ENCODE data around the gene GLYATL2. TPM values are rescaled to one million over a fixed set of nuclear protein-coding genes. Genes with fewer than 3 reads are reported as not detected.

The GLYATL2 gene
- total RNA-seq, 1 donor from 2014 or later: not detected

- DNase-seq (ENCODE audit: low read depth): peak; percentile 37
- Histone ChIP-seq H3K4me3 (ENCODE audit: low read depth, low read length) (no peak overlapping the region), H3K27me3 (ENCODE audit: control insufficient read depth, insufficient read depth, low read length) (no peaks in the 10 kb centered on the region), H3K36me3 (ENCODE audit: control insufficient read depth, insufficient read depth, low read length) (no peaks in the 10 kb centered on the region)
- no peak for TF ChIP-seq CTCF (IDR thresholded peaks at IDR 0.05; ENCODE audit: insufficient read depth, low read length, severe bottlenecking)
- FAIRE-seq: no peak
Observed at GRCh38 chr11:58867556-58867955, 23.1 kb upstream of the GLYATL2 start.

DNA sequence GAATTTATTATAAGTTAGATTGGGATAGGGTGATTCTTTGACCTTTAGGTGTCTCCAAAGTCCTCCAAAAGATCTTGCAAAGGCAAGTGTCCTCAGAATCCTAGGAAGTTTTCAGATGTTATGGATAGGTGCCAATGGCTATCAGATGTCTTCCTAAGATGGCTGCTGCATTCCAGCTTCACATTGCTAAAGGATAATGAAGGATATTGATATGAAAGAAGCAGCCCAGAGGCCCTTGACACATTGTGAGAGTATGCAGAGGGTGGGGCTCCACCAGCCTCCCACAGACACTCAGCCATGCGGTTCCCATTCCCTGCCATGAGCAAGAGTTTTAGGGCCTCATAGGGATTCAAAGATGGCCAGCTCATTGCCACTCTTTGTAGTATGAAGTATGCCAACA, 22.3 kb upstream of the GLYATL2 start:
- Histone ChIP-seq H3K4me3 (ENCODE audit: low read depth, low read length) (no peak overlapping the region), H3K36me3 (ENCODE audit: control insufficient read depth, insufficient read depth, low read length) (no peaks in the 10 kb centered on the region), H3K27me3 (ENCODE audit: control insufficient read depth, insufficient read depth, low read length) (no peaks in the 10 kb centered on the region)
- DNase-seq (ENCODE audit: low read depth) (peak; percentile 5), FAIRE-seq (no peak)
- no peak for TF ChIP-seq CTCF (IDR thresholded peaks at IDR 0.05; ENCODE audit: insufficient read depth, low read length, severe bottlenecking)

DNA sequence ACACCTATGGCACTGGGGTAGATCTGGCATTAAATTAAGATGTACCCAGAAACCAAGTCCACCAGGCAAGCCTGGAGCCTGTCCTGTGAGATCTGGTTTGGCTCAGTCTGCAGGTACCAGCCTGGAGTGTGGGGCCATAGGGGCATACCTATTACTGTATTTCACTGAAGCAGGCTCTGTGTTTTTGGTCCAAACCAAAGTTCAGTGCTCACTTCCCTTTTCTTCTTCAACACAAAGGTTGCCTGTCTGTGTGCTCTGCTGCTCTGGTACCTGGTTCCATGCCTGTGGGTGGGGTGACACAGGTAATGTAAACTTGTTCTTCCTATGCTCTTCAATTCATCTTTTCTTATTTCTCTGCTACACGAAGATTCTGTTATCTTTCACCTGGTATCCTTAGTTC, 19.8 kb upstream of the GLYATL2 start:
- Histone ChIP-seq H3K4me3 (ENCODE audit: low read depth, low read length) (no peak overlapping the region), H3K27me3 (ENCODE audit: control insufficient read depth, insufficient read depth, low read length) (no peaks in the 10 kb centered on the region), H3K36me3 (ENCODE audit: control insufficient read depth, insufficient read depth, low read length) (no peaks in the 10 kb centered on the region)
- TF ChIP-seq CTCF (IDR thresholded peaks at IDR 0.05; ENCODE audit: insufficient read depth, low read length, severe bottlenecking): no peak
- DNase-seq (ENCODE audit: low read depth) (no peak), FAIRE-seq (no peak)

GRCh38 chr11:58863697-58864096, 19.2 kb upstream of the GLYATL2 start:
- no peaks in the 10 kb centered on the region for H3K27me3 ChIP-seq (ENCODE audit: control insufficient read depth, insufficient read depth, low read length)
- DNase-seq (ENCODE audit: low read depth) (no peak), FAIRE-seq (no peak)
- TF ChIP-seq CTCF (IDR thresholded peaks at IDR 0.05; ENCODE audit: insufficient read depth, low read length, severe bottlenecking): no peak
- H3K4me3 ChIP-seq (ENCODE audit: low read depth, low read length): no peak overlapping the region
- H3K36me3 ChIP-seq (ENCODE audit: control insufficient read depth, insufficient read depth, low read length): no peaks in the 10 kb centered on the region

GRCh38 chr11:58861533-58861932, 17.0 kb upstream of the GLYATL2 start:
- H3K36me3 ChIP-seq (ENCODE audit: control insufficient read depth, insufficient read depth, low read length): no peaks in the 10 kb centered on the region
- H3K27me3 ChIP-seq (ENCODE audit: control insufficient read depth, insufficient read depth, low read length): no peaks in the 10 kb centered on the region
- FAIRE-seq (no peak), DNase-seq (ENCODE audit: low read depth) (no peak)
- TF ChIP-seq CTCF (IDR thresholded peaks at IDR 0.05; ENCODE audit: insufficient read depth, low read length, severe bottlenecking): no peak
- no peak overlapping the region for H3K4me3 ChIP-seq (ENCODE audit: low read depth, low read length)

DNA sequence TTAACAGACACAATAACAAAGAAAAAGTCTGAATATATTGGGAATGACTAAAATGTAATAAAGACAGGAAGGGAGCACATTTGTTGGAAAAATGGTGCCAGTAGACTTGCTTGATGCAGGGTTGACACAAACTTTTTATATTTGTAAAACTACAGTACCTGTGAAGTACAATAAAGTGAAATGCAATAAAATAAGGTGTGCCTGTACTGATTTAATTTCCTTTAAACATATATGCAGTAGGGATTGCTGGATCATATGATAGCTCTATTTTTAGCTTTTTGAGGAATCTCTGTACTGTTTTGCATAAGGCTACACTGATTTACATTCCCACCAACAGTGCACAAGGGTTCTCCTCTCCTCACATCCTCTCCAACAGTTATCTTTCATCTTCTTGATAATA, 12.3 kb upstream of the GLYATL2 start:
- Histone ChIP-seq H3K36me3 (ENCODE audit: control insufficient read depth, insufficient read depth, low read length) (no peaks in the 10 kb centered on the region), H3K27me3 (ENCODE audit: control insufficient read depth, insufficient read depth, low read length) (no peaks in the 10 kb centered on the region), H3K4me3 (ENCODE audit: low read depth, low read length) (no peak overlapping the region)
- DNase-seq (ENCODE audit: low read depth) (no peak), FAIRE-seq (no peak)
- TF ChIP-seq CTCF (IDR thresholded peaks at IDR 0.05; ENCODE audit: insufficient read depth, low read length, severe bottlenecking): no peak
